RWPE1 (cell line): ENCODE results near the gene SCGN.

Experiments used
- CTCF ChIA-PET: fragments of 350-600 bp; sonication (Branson Sonifier 250); formaldehyde crosslinking; extraction: SDS; loops from one replicate; lab custom pipeline; 2021; lab: Yijun Ruan, JAX
- POLR2A ChIA-PET: fragments of 400-600 bp; formaldehyde crosslinking; extraction: SDS; loops from one replicate; lab custom pipeline; 2020; ENCODE audit warnings: antibody characterized with exemption; ENCODE audit not compliant: low non-redundant PET; lab: Yijun Ruan, JAX
- DNase-seq: peaks from one replicate; pipeline ENCODE4 v3.0.0; 2012; ENCODE audit warnings: low spot score
- H3K27ac ChIP-seq: fragments of 450-650 bp; 2 replicates; pipeline ENCODE4 v1.5.1; 2017
- TF ChIP-seq, protein P1 (sequence below): fragments of 450-650 bp; conservative IDR thresholded peaks from 2 replicates; pipeline ENCODE4 v1.5.1; 2017; ENCODE audit warnings: low read depth, mild to moderate bottlenecking

The SCGN gene

DNA sequence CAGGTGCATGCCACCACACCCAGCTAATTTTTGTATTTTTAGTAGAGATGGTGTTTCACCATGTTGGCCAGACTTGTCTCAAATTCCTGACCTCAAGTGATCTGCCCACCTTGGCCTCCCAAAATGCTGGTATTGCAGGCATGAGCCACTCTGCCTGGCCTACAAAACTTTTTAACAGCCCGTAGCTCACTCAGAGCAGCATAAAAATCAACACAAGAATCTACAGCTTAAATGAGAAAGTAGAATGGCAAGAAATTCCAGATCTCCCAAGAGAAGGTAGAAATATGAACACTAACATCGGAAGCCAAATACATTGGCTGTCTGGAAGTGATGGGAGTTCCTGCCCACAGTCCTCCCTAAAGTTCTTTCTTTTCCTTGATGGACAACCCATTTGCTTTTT lies 43.7 kb downstream of the SCGN start:
- no peak overlapping the region for H3K27ac ChIP-seq
- POLR2A ChIA-PET, result no interaction called here
- TF ChIP-seq, protein P1, sequence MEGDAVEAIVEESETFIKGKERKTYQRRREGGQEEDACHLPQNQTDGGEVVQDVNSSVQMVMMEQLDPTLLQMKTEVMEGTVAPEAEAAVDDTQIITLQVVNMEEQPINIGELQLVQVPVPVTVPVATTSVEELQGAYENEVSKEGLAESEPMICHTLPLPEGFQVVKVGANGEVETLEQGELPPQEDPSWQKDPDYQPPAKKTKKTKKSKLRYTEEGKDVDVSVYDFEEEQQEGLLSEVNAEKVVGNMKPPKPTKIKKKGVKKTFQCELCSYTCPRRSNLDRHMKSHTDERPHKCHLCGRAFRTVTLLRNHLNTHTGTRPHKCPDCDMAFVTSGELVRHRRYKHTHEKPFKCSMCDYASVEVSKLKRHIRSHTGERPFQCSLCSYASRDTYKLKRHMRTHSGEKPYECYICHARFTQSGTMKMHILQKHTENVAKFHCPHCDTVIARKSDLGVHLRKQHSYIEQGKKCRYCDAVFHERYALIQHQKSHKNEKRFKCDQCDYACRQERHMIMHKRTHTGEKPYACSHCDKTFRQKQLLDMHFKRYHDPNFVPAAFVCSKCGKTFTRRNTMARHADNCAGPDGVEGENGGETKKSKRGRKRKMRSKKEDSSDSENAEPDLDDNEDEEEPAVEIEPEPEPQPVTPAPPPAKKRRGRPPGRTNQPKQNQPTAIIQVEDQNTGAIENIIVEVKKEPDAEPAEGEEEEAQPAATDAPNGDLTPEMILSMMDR, result no peak
- DNase-seq, result no peak
- CTCF ChIA-PET, result no interaction called here

DNA sequence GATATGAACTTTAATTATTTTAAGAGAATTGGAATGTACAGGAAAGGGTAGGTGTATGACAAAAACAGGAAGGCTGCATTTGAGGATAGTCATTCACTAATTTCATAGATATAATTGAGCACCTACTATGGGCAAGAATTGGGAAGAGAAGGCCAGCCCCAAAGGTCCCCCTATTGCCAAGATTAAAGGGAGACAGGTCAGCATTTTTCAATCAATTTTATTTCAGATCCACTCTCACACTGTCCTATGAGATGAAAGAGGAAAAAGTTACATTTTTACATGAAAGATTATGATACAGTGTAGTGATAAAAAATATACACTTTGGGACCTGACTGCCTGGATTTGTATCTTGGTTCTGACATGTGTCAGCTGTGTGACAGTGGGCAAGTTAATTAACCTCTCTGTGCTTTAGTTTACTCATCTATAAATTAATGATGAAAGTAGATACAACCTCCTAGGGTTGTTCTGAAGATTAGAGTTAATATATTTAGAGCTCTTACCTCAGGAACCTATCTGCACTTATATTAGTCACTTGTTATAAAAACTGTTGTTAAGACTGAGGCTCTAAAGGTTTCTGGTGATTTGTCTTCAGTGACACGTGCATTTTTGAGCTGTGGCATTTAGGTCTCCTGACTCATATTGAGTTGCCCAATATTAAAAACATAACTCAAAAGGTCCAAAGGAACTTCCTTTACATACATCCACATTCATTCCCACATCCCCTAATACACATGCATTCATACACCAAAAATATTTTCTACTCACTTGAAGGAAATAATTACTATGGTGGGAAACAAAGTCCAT lies 45.7 kb downstream of the SCGN start:
- TF ChIP-seq, protein P1, result no peak
- no peak overlapping the region for H3K27ac ChIP-seq
- CTCF ChIA-PET, result no interaction called here
- POLR2A ChIA-PET, result no interaction called here
- no peak for DNase-seq

- CTCF ChIA-PET, result no interaction called here
- H3K27ac ChIP-seq, result no peak overlapping the region
- POLR2A ChIA-PET, result no interaction called here
- no peak for DNase-seq
- TF ChIP-seq, protein P1, result no peak
Measured at GRCh38 chr6:25698631-25699030, 46.6 kb downstream of the SCGN start.

GRCh38 chr6:25699649-25700048 lies 47.6 kb downstream of the SCGN start:
- TF ChIP-seq, protein P1, result no peak
- no peak overlapping the region for H3K27ac ChIP-seq
- ChIA-PET CTCF (no interaction called here), POLR2A (no interaction called here)
- DNase-seq, result no peak

- TF ChIP-seq, protein P1, result no peak
- ChIA-PET CTCF (interaction anchor here (0.7 to 0.9 kb wide), 2 partner anchors 128 to 719 kb away, joined by 3 read pairs; no protein-coding TSS in a partner anchor), POLR2A (no interaction called here)
- H3K27ac ChIP-seq, result no peak overlapping the region
- no peak for DNase-seq
Measured at GRCh38 chr6:25700761-25701160, 48.7 kb downstream of the SCGN start.

- no peak overlapping the region for H3K27ac ChIP-seq
- ChIA-PET POLR2A (no interaction called here), CTCF (no interaction called here)
- no peak for DNase-seq
- TF ChIP-seq, protein P1, result no peak
Measured at GRCh38 chr6:25701807-25702206, 49.8 kb downstream of the SCGN start.
